GM13977 (cell line): Measurements from ENCODE around the gene SRSF1.

Experiments used
- DNase-seq: peaks from one replicate; pipeline ENCODE4 v3.0.0; 2012; ENCODE audit warnings: low spot score
- in situ Hi-C: fragments of 300-500 bp; cut with MboI; formaldehyde crosslinking; loops from one replicate; pipeline ENCODE4 v1.12.0; 2022; ENCODE audit warnings: low sequenced_read_pairs, low pct_unique_long_range_greater_than_20kb, mixed read lengths, inconsistent platforms; ENCODE audit not compliant: unreplicated experiment
- TF ChIP-seq, protein P1 (sequence below): IDR thresholded peaks from 2 replicates; pipeline ENCODE4 v1.5.1; 2012; ENCODE audit warnings: mild to moderate bottlenecking, control low read depth; ENCODE audit not compliant: insufficient read depth; ENCODE audit errors: extremely low read depth, missing control alignments

Gene SRSF1

DNA sequence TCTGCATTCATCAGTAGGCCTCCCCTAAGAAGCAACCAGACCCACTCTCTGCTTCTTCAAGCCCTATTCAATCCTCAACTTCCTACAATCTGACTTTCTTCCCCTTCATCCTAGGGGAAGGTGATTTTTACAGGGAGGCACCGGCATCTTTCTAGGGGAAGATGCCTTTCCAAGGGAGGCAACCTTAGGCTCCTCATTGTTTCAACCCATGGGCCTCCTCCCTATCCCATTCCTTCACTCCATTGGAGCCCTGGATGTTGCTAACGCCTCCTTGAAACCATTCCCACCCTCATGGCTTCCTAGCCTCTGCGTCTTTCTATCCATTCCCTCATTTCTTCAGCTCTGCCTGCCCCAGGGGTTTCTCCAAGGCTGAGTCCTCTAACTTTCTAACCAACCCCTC lies 49.2 kb downstream of the SRSF1 start:
- TF ChIP-seq, protein P1, sequence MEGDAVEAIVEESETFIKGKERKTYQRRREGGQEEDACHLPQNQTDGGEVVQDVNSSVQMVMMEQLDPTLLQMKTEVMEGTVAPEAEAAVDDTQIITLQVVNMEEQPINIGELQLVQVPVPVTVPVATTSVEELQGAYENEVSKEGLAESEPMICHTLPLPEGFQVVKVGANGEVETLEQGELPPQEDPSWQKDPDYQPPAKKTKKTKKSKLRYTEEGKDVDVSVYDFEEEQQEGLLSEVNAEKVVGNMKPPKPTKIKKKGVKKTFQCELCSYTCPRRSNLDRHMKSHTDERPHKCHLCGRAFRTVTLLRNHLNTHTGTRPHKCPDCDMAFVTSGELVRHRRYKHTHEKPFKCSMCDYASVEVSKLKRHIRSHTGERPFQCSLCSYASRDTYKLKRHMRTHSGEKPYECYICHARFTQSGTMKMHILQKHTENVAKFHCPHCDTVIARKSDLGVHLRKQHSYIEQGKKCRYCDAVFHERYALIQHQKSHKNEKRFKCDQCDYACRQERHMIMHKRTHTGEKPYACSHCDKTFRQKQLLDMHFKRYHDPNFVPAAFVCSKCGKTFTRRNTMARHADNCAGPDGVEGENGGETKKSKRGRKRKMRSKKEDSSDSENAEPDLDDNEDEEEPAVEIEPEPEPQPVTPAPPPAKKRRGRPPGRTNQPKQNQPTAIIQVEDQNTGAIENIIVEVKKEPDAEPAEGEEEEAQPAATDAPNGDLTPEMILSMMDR, result no peak
- no peak for DNase-seq
- in situ Hi-C loops, result no loop called here

DNA sequence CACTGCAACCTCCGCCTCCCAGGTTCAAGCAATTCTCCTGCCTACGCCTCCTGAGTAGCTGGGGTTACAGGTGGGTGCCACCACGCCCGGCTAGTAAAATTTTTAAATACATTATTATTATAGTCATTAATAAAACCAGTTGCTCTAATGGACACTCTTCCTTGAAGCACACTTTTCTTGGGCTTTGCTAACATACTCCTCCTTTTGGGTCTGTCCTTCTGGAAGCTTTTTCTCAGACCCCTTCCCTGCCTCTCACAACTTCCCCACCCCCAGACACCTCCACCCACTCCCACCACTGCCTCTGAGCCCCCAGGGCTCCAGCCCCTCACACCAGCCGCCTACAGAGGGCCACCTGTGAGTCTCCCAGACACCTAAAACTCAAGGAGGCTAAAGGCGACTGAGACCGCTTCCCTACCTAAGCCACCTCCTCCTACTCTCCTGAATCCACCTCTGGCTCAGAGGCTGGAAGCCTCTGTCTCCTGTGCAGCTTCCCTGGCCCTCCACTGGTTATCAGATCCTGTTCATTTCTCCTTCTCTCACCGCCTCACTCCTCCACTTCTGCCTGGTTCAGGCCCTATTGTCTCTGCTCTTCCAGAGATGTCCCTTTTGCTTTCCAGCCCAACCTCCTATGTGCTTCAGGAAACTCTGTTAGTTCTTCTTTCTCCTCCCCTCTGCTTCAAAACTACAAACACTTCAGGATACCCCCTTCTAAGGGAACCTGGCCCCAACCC lies 49.8 kb downstream of the SRSF1 start:
- TF ChIP-seq, protein P1, result no peak
- in situ Hi-C loops, result no loop called here
- no peak for DNase-seq

DNA sequence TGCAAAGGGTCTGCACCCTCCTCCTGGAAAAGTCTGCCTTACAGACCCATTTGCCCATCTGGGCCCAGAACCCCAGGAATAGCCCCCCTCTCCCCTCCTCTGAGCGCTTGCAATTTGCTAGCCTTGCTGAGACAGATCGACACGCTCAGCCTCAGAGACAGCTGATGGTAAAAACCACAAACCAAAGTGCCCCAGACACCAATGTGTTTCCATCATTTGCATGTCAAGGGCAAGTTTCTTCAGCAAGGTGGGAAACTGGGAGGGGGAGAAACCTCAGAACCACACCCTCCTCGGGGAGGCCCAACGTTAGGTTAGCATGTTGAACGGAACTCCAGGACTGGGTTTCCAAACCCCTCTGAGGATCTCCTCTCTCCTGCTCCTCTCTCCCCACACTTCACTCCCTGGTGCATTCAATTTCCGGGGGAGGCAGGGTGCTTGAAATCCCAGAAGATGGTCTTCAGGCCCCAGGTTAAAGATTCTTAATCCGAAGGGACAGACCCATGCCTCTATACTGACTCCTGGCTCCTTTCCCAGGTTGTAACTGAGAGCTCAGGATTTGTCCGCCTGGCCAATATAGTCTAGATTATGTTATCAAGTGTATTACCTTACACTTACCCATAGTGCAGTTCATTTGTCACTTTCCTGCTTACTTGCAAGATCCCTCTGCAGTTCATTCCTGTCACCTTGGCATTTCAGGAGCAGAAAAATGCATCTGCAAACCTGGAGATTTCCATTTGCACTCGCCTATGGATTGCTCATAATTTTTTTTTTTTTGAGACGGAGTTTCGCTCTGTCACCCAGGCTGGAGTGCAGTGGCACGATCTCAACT lies 50.5 kb downstream of the SRSF1 start:
- in situ Hi-C loops, result no loop called here
- DNase-seq, result peak; percentile 78

DNA sequence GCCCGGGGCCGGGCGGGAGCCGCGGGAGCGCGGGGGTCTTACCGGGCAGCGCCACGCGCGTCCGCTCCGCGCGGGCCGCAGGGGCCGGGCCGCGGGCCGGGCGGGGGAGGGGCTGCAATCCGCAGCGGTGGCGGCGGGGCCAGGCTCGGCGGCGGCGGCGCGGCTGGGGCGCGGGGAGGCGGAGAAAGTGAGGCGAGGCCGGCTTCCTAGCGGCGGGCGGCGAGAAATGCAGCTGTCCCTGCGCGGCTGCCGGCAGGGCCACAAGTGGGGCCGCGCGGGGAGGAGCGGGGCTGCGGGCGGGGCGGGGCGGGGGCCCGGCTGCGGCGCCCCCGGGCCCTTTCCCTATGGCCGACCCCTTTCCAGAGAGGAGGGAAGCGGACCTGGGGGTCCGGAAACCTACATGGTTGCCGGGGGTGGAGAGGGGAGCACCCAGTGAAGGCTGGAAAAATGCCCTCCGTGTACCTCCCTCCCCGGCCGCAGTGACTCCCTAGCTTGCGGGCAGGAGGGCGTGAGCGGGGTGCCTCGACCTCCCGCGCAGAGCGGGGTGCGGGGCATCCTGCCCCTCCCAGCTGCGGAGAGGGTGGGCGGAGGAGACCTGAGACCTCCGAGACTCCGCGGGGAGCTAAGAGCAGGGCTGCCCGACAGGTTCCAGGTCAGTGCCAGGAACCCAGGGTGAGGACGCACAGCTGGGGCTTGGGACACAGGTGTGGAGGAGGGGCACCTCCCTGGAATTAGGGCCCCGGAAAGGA lies 51.7 kb downstream of the SRSF1 start, which contains the start of gene CUEDC1:
Gene CUEDC1 (minus strand): TSS at position 230 of the 749 bp plus-strand sequence. CDS start 69,848 bp downstream, outside the sequence.
- TF ChIP-seq, protein P1, result peak; percentile 43
- peak; percentile 88 for DNase-seq
- in situ Hi-C loops, result no loop called here

More for the DNA sequence above, 50.5 kb downstream of the SRSF1 start:
- TF ChIP-seq, protein P1, result no peak

DNA sequence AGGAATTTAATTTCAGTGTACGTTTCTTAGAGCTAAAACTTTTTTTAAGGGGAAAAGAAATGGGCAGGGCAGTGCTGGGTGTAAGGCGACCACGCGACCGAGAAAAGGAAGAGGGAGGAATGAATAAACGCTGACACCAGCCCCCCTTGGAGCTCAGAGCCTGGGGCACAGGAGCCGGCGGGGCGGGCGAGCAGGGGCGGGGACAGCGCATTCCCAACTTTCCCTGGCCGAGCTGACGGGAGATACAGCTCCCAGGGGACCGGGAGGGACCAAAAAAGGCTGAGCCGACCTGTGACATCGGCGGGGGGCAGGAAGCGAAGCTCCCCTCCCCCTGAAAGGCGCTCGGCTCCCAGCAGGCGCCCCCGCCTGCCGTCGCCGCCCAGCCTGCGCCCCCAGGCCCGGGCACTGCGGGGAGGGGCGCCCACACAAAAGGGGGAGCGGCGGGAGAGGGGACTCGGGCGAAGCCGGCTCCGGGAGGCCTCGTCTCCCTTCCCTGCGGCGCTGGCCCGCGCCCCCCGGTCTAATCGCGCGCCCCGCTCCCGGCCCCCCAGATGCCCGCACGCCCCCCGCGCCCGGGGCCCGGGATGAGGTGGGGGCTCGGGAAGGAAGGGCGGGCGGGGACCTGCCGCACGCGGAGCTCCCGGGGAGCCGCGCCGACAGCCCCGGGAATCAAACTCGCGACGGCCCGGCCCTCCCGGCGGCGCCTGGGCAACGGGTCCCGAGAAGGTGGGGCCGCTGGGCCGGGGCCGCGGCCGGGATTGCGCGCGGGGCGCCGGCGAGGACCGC lies 52.5 kb downstream of the SRSF1 start:
- in situ Hi-C loops, result no loop called here
- DNase-seq, result no peak
- TF ChIP-seq, protein P1, result no peak
